ENCODE results near the gene TBC1D19.

- TF ChIP-seq CTCF (IDR thresholded peaks at IDR 0.05; ENCODE audit: low read length) (no peak), EZH2 (IDR thresholded peaks at IDR 0.05; ENCODE audit: borderline replicate concordance, low read length) (no peak)
Observed at GRCh38 chr4:26753187-26753586, 169.3 kb downstream of the TBC1D19 start.
